ENCODE results near the gene EVA1C. TPM values are rescaled to one million over a fixed set of nuclear protein-coding genes. Genes with fewer than 3 reads are reported as not detected.
A peak's percentile ranks its signal among the peaks of the same experiment; 100 is the strongest.

Gene EVA1C
- total RNA-seq, 1 experiment from 2014 or later = 0.98 TPM

- Histone ChIP-seq H3T11ph (ENCODE audit: low read length) (no peak overlapping the region), H4K20me1 (ENCODE audit: control insufficient read depth, insufficient read depth, insufficient read length) (no peaks in the 10 kb centered on the region), H2AFZ (ENCODE audit: low read length) (no peak overlapping the region), H2AK5ac (ENCODE audit: insufficient read length, low read length) (no peak overlapping the region), H3K9me3 (ENCODE audit: control insufficient read depth, low read depth, low read length) (no peaks in the 10 kb centered on the region), H2BK120ac (ENCODE audit: low read depth, low read length, poor library complexity, severe bottlenecking) (no peak overlapping the region), H3K27ac (ENCODE audit: insufficient read length, low read depth, low read length) (no peak overlapping the region), H3K27me3 (ENCODE audit: insufficient read depth, low read length) (no peaks in the 10 kb centered on the region), H3K23me2 (ENCODE audit: insufficient read length, low read depth, low read length, poor library complexity, severe bottlenecking) (peaks cover 2% of the 10 kb centered on the region), H3K79me2 (ENCODE audit: insufficient read depth, low read length) (peaks cover 44% of the 10 kb centered on the region), H4K8ac (replicated peaks; ENCODE audit: insufficient read length, low read depth, low read length) (no peak overlapping the region), H3K4ac (ENCODE audit: low read depth, low read length) (no peak overlapping the region), H4K91ac (ENCODE audit: insufficient read length, low read depth, low read length) (no peak overlapping the region), H2BK5ac (ENCODE audit: insufficient read length, low read length) (no peak overlapping the region), H2BK20ac (ENCODE audit: low read depth, low read length, poor library complexity, severe bottlenecking) (no peak overlapping the region), H3K14ac (ENCODE audit: insufficient read depth, low read length) (no peak overlapping the region), H2BK15ac (ENCODE audit: low read depth, low read length) (no peak overlapping the region), H3K56ac (ENCODE audit: insufficient read length, low read depth, low read length) (no peak overlapping the region), H3K4me1 (ENCODE audit: insufficient read depth, low read length) (no peaks in the 10 kb centered on the region; the same call in 1 of the 2 replicates), H3K23ac (ENCODE audit: insufficient read length, low read depth, low read length) (no peak overlapping the region), H4K5ac (ENCODE audit: insufficient read length, low read depth, low read length) (no peak overlapping the region), H3K9ac (ENCODE audit: extremely low read depth, insufficient read length, low read length) (no peak overlapping the region), H3K18ac (ENCODE audit: insufficient read length, low read depth, low read length) (no peak overlapping the region), H3K79me1 (ENCODE audit: insufficient read depth, low read depth, low read length, poor library complexity, severe bottlenecking) (peaks cover 8% of the 10 kb centered on the region), H2BK12ac (ENCODE audit: insufficient read length, low read depth, low read length) (no peak overlapping the region), H3K4me2 (ENCODE audit: insufficient read depth, insufficient read length, low read length) (no peak overlapping the region)
- DNase-seq = no peak
- TF ChIP-seq CTCF (conservative IDR thresholded peaks at IDR 0.05) = no peak
- Mint-ChIP-seq H3K36me3 (ENCODE audit: insufficient read depth in 1 of 3, low read depth in 3 of 3) (peaks cover 36 to 48% (median 40%) of the 10 kb centered on the region in 3 experiments; a peak in 6 of 7 replicates), H3K4me3 (no peak overlapping the region), H3K4me1 (peaks cover 20 to 34% of the 10 kb centered on the region in 2 experiments), H3K27ac (peak overlapping the region in 2 of 3 experiments; percentile 79 to 88; a peak in 2 of 7 replicates), H3K9me3 (no peaks in the 10 kb centered on the region), H3K27me3 (ENCODE audit: low read depth) (no peaks in the 10 kb centered on the region)
- no CpG with 5 or more reads among the region's 8 CpGs for WGBS (ENCODE audit: extremely low coverage, insufficient read length, low lambda C conversion rate)
Observed at GRCh38 chr21:32387151-32387550, 25.4 kb upstream of the EVA1C start.
